ENCODE data around the gene KIF21A.

KIF21A gene

GRCh38 chr12:39451977-39452376 lies 9.1 kb upstream of the KIF21A start:
- no peaks in the 10 kb centered on the region for H3K36me3 ChIP-seq (ENCODE audit: control insufficient read depth, insufficient read depth, low read length, severe bottlenecking)
- H3K4me1 ChIP-seq (ENCODE audit: control insufficient read depth, insufficient read depth, low read length): no peaks in the 10 kb centered on the region
- no peak overlapping the region for H3K9ac ChIP-seq (ENCODE audit: low read length)
- H3K9me3 ChIP-seq (ENCODE audit: control insufficient read depth, low read length): no peaks in the 10 kb centered on the region
- no peak for DNase-seq (ENCODE audit: low read depth)
- no peaks in the 10 kb centered on the region for H3K27me3 ChIP-seq (replicated peaks; ENCODE audit: control insufficient read depth, insufficient read depth, low read length)
- H3K4me3 ChIP-seq (ENCODE audit: low read length): no peak overlapping the region

GRCh38 chr12:39448038-39448437 lies 5.1 kb upstream of the KIF21A start:
- Histone ChIP-seq H3K9me3 (ENCODE audit: control insufficient read depth, low read length) (no peaks in the 10 kb centered on the region), H3K4me1 (ENCODE audit: control insufficient read depth, insufficient read depth, low read length) (peaks cover 8% of the 10 kb centered on the region), H3K27me3 (replicated peaks; ENCODE audit: control insufficient read depth, insufficient read depth, low read length) (no peaks in the 10 kb centered on the region), H3K4me3 (ENCODE audit: low read length) (no peak overlapping the region), H3K36me3 (ENCODE audit: control insufficient read depth, insufficient read depth, low read length, severe bottlenecking) (no peaks in the 10 kb centered on the region), H3K9ac (ENCODE audit: low read length) (no peak overlapping the region)
- no peak for DNase-seq (ENCODE audit: low read depth)

- Histone ChIP-seq H3K9me3 (ENCODE audit: control insufficient read depth, low read length) (no peaks in the 10 kb centered on the region), H3K4me1 (ENCODE audit: control insufficient read depth, insufficient read depth, low read length) (peaks cover 12% of the 10 kb centered on the region), H3K4me3 (ENCODE audit: low read length) (peak overlapping the region; percentile 91), H3K36me3 (ENCODE audit: control insufficient read depth, insufficient read depth, low read length, severe bottlenecking) (no peaks in the 10 kb centered on the region), H3K9ac (ENCODE audit: low read length) (peak overlapping the region; percentile 82), H3K27me3 (replicated peaks; ENCODE audit: control insufficient read depth, insufficient read depth, low read length) (no peaks in the 10 kb centered on the region)
- DNase-seq (ENCODE audit: low read depth): peak; percentile 40
Observed at GRCh38 chr12:39443929-39444209, 949 bp upstream of the KIF21A start.

- peak overlapping the region; percentile 82 for H3K9ac ChIP-seq (ENCODE audit: low read length)
- peaks cover 12% of the 10 kb centered on the region for H3K4me1 ChIP-seq (ENCODE audit: control insufficient read depth, insufficient read depth, low read length)
- peak overlapping the region; percentile 91 for H3K4me3 ChIP-seq (ENCODE audit: low read length)
- no peaks in the 10 kb centered on the region for H3K27me3 ChIP-seq (replicated peaks; ENCODE audit: control insufficient read depth, insufficient read depth, low read length)
- no peaks in the 10 kb centered on the region for H3K36me3 ChIP-seq (ENCODE audit: control insufficient read depth, insufficient read depth, low read length, severe bottlenecking)
- no peak for DNase-seq (ENCODE audit: low read depth)
- no peaks in the 10 kb centered on the region for H3K9me3 ChIP-seq (ENCODE audit: control insufficient read depth, low read length)
Observed at GRCh38 chr12:39442831-39443080, 164 bp downstream of the KIF21A start.

GRCh38 chr12:39441963-39442830 lies 723 bp downstream of the KIF21A start:
- peak overlapping the region; percentile 82 for H3K9ac ChIP-seq (ENCODE audit: low read length)
- H3K4me3 ChIP-seq (ENCODE audit: low read length): peak overlapping the region; percentile 91
- no peaks in the 10 kb centered on the region for H3K27me3 ChIP-seq (replicated peaks; ENCODE audit: control insufficient read depth, insufficient read depth, low read length)
- peaks cover 12% of the 10 kb centered on the region for H3K4me1 ChIP-seq (ENCODE audit: control insufficient read depth, insufficient read depth, low read length)
- H3K9me3 ChIP-seq (ENCODE audit: control insufficient read depth, low read length): no peaks in the 10 kb centered on the region
- peak; percentile 56 for DNase-seq (ENCODE audit: low read depth)
- H3K36me3 ChIP-seq (ENCODE audit: control insufficient read depth, insufficient read depth, low read length, severe bottlenecking): no peaks in the 10 kb centered on the region

GRCh38 chr12:39441189-39441962 lies 1.5 kb downstream of the KIF21A start:
- peak overlapping the region; percentile 82 for H3K9ac ChIP-seq (ENCODE audit: low read length)
- H3K4me1 ChIP-seq (ENCODE audit: control insufficient read depth, insufficient read depth, low read length): peaks cover 12% of the 10 kb centered on the region
- H3K27me3 ChIP-seq (replicated peaks; ENCODE audit: control insufficient read depth, insufficient read depth, low read length): no peaks in the 10 kb centered on the region
- no peaks in the 10 kb centered on the region for H3K9me3 ChIP-seq (ENCODE audit: control insufficient read depth, low read length)
- peak overlapping the region; percentile 91 for H3K4me3 ChIP-seq (ENCODE audit: low read length)
- H3K36me3 ChIP-seq (ENCODE audit: control insufficient read depth, insufficient read depth, low read length, severe bottlenecking): no peaks in the 10 kb centered on the region
- DNase-seq (ENCODE audit: low read depth): no peak

GRCh38 chr12:39440781-39441180 lies 2.1 kb downstream of the KIF21A start:
- no peak overlapping the region for H3K9ac ChIP-seq (ENCODE audit: low read length)
- no peak overlapping the region for H3K4me3 ChIP-seq (ENCODE audit: low read length)
- H3K27me3 ChIP-seq (replicated peaks; ENCODE audit: control insufficient read depth, insufficient read depth, low read length): no peaks in the 10 kb centered on the region
- H3K36me3 ChIP-seq (ENCODE audit: control insufficient read depth, insufficient read depth, low read length, severe bottlenecking): no peaks in the 10 kb centered on the region
- DNase-seq (ENCODE audit: low read depth): no peak
- no peaks in the 10 kb centered on the region for H3K9me3 ChIP-seq (ENCODE audit: control insufficient read depth, low read length)
- H3K4me1 ChIP-seq (ENCODE audit: control insufficient read depth, insufficient read depth, low read length): peaks cover 12% of the 10 kb centered on the region

GRCh38 chr12:39440101-39440500 lies 2.8 kb downstream of the KIF21A start:
- no peaks in the 10 kb centered on the region for H3K9me3 ChIP-seq (ENCODE audit: control insufficient read depth, low read length)
- peaks cover 12% of the 10 kb centered on the region for H3K4me1 ChIP-seq (ENCODE audit: control insufficient read depth, insufficient read depth, low read length)
- H3K4me3 ChIP-seq (ENCODE audit: low read length): no peak overlapping the region
- H3K9ac ChIP-seq (ENCODE audit: low read length): no peak overlapping the region
- no peaks in the 10 kb centered on the region for H3K27me3 ChIP-seq (replicated peaks; ENCODE audit: control insufficient read depth, insufficient read depth, low read length)
- H3K36me3 ChIP-seq (ENCODE audit: control insufficient read depth, insufficient read depth, low read length, severe bottlenecking): no peaks in the 10 kb centered on the region
- DNase-seq (ENCODE audit: low read depth): no peak

GRCh38 chr12:39435531-39435930 lies 7.4 kb downstream of the KIF21A start:
- no peaks in the 10 kb centered on the region for H3K27me3 ChIP-seq (replicated peaks; ENCODE audit: control insufficient read depth, insufficient read depth, low read length)
- no peaks in the 10 kb centered on the region for H3K4me1 ChIP-seq (ENCODE audit: control insufficient read depth, insufficient read depth, low read length)
- DNase-seq (ENCODE audit: low read depth): peak; percentile 9
- no peaks in the 10 kb centered on the region for H3K36me3 ChIP-seq (ENCODE audit: control insufficient read depth, insufficient read depth, low read length, severe bottlenecking)
- H3K9ac ChIP-seq (ENCODE audit: low read length): no peak overlapping the region
- H3K4me3 ChIP-seq (ENCODE audit: low read length): no peak overlapping the region
- no peaks in the 10 kb centered on the region for H3K9me3 ChIP-seq (ENCODE audit: control insufficient read depth, low read length)

- Histone ChIP-seq H3K4me3 (ENCODE audit: low read length) (no peak overlapping the region), H3K36me3 (ENCODE audit: control insufficient read depth, insufficient read depth, low read length, severe bottlenecking) (no peaks in the 10 kb centered on the region), H3K27me3 (replicated peaks; ENCODE audit: control insufficient read depth, insufficient read depth, low read length) (no peaks in the 10 kb centered on the region), H3K9ac (ENCODE audit: low read length) (no peak overlapping the region), H3K4me1 (ENCODE audit: control insufficient read depth, insufficient read depth, low read length) (no peaks in the 10 kb centered on the region), H3K9me3 (ENCODE audit: control insufficient read depth, low read length) (no peaks in the 10 kb centered on the region)
- no peak for DNase-seq (ENCODE audit: low read depth)
Observed at GRCh38 chr12:39431797-39432196, 11.1 kb downstream of the KIF21A start.

- H3K27me3 ChIP-seq (replicated peaks; ENCODE audit: control insufficient read depth, insufficient read depth, low read length): no peaks in the 10 kb centered on the region
- H3K9me3 ChIP-seq (ENCODE audit: control insufficient read depth, low read length): no peaks in the 10 kb centered on the region
- no peak for DNase-seq (ENCODE audit: low read depth)
- H3K9ac ChIP-seq (ENCODE audit: low read length): no peak overlapping the region
- no peaks in the 10 kb centered on the region for H3K36me3 ChIP-seq (ENCODE audit: control insufficient read depth, insufficient read depth, low read length, severe bottlenecking)
- no peaks in the 10 kb centered on the region for H3K4me1 ChIP-seq (ENCODE audit: control insufficient read depth, insufficient read depth, low read length)
- H3K4me3 ChIP-seq (ENCODE audit: low read length): no peak overlapping the region
Observed at GRCh38 chr12:39431002-39431796, 11.7 kb downstream of the KIF21A start.
